ENCODE results near the gene CENPX.

The CENPX gene

DNA sequence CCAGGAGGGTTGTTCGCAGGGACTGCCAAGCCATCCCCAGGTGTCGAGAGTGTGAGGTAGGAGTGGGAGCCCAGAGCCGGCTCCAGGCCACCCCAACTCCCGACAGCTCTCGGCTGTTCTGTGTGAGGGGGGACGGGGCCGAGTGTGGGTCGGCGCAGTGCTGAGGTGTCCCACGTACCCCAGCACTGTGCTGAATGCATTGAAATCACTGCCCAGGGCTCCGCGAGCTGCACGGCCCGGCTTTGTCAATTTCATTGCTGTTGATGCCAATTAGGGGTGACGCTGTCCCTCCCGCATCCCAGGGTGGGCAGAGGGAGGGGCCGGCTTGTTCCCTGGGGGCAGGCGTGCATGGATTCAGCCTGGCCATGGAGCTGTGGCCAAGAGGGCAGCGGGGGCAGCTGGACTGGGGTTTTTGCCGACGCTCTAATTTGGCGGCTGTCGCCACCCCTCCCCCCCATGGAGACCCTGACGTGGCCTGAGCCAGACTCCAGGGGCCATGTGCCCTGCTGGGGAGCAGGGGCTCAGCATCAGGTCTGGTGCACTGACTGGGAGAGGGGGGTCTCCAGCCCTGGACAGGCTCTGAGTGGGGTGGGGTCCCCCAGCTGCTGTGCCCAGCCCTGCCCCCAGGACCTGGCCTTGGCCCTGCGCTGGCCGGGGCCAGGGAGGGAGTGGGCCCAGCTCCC is 14.3 kb downstream of the CENPX start:
- no peak for TF ChIP-seq CTCF (IDR thresholded peaks at IDR 0.05)
- no peak for TF ChIP-seq ZFX (IDR thresholded peaks at IDR 0.05; ENCODE audit: borderline replicate concordance)

DNA sequence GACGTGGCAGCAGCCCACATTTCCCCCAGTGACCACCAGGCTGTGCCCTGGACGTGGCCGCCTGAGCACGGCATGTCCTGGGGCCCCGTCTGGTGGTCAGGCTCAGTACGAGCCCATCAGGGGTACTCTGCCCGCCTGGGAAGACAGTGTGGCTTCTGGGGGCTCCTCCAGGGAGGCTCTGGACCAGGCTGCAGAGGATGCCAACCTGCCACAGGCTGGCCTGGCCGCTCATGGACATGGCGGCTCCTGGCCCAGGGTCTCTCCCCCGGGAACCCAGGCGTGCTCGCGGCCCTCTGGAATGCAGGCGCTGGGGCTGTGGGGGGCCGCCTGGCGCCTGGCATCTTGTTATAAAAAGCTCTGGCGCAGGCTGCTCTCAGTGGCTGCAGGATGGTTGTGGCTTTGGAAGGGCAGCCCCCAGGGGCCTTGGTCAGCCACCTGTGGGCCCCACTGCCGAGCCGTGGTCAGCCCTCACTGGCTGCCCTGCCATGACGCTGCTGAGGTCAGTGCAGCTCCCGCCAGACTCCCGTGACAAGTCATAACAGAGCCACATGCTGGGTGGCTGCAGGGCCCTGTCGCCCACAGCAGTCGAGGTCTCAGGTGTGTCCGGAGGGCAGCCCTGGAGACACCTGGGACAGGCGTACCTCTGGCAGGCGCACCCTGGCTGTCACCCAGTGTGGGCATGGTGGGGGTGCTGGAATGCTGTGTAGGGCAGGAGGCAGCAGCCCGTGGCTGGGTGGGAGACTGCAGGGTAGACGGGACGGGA is 15.0 kb downstream of the CENPX start:
- no peak for TF ChIP-seq CTCF (IDR thresholded peaks at IDR 0.05)
- no peak for TF ChIP-seq ZFX (IDR thresholded peaks at IDR 0.05; ENCODE audit: borderline replicate concordance)
- H3K27ac ChIP-seq = no peak overlapping the region

More for the DNA sequence above, 14.3 kb downstream of the CENPX start:
- H3K27ac ChIP-seq = no peak overlapping the region

DNA sequence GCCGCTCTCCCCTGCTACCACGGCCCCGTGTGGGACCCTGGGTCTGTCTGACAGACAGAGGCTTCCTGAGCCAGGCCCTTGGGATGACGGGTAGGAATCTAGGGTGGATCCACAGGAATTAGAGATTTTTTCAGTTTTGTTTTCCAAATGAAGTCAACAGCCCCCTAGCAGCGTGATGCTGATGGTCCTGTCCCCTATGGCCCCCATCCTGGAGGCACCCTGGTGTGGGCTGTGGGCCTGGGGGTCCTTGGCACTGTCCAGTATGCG is 15.5 kb downstream of the CENPX start:
- H3K27ac ChIP-seq = no peak overlapping the region

DNA sequence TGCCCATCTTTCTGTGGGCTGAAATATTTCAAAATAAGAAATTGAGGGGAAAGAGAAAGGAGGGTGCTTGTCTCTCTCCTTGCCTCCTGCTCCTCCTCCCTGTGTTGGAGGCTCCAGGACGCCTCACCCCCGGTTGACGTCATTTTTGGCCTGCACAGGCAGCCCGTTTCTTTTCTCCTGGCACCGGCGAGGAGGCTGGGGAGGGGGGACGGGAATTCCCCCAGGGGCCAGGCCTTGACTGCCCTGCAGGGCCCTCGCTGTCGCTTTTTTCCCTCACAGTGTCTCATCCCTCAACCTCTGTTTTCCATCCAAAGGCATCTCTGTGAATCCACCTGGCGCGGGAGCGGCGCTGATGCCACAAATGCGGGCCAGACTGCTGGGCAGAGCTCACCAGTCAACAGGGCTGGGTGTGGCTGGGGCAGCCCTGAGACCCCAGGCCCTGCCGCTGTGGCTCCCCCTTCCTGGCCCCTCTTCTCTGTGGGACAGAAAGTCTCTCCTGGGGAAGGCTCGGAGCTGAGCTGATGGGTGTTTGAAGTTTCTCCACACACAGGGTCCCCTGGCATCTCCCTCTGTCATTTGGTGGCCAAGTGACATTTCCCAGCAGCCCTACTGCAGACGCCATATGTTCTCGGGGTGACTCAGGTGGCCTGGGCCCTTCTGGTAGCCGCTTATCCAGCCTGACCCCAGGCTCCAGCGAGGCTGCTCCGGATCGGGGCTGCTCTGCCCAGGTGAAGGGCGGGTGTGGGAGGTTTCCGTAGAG is 16.0 kb downstream of the CENPX start:
- H3K27ac ChIP-seq = no peak overlapping the region
- TF ChIP-seq CTCF (IDR thresholded peaks at IDR 0.05) = no peak
- no peak for TF ChIP-seq ZFX (IDR thresholded peaks at IDR 0.05; ENCODE audit: borderline replicate concordance)

More for the DNA sequence above, 15.5 kb downstream of the CENPX start:
- no peak for TF ChIP-seq CTCF (IDR thresholded peaks at IDR 0.05)
- TF ChIP-seq ZFX (IDR thresholded peaks at IDR 0.05; ENCODE audit: borderline replicate concordance) = no peak

DNA sequence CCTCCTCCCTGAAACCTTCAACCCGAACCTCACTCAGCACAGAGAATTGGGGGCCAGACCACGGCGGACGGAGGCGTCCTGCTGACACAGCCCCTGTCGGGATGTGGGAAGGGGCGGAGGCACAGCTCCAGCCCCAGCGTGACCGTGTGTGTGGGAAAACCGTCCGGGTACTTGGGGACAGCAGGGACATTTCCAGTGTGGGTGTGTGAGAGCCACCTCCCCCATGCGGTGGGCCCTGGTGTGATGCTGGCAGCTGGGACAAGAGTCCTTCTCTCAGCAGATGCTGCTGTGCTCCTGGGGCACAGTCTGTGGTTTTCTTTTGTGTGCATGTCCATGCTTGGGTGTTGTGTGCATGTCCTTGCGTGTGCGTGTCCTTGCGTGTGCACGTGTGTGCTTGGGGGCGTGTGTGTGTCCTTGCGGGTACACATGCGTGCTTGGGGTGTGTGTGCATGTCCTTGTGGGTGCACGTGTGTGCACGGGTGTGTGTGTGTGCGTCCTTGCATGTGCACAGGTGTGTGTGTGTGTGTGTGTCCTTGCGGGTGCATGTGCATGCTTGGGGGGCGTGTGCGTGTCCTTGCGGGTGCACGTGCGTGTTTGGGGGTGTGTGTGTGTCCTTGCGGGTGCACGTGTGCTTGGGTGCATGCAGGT is 16.9 kb downstream of the CENPX start:
- no peak for TF ChIP-seq CTCF (IDR thresholded peaks at IDR 0.05)
- TF ChIP-seq ZFX (IDR thresholded peaks at IDR 0.05; ENCODE audit: borderline replicate concordance) = no peak
- no peak overlapping the region for H3K27ac ChIP-seq

- no peak for TF ChIP-seq CTCF (IDR thresholded peaks at IDR 0.05)
- TF ChIP-seq ZFX (IDR thresholded peaks at IDR 0.05; ENCODE audit: borderline replicate concordance) = no peak
- no peak overlapping the region for H3K27ac ChIP-seq
Observed at GRCh38 chr17:82004517-82005455, 17.9 kb downstream of the CENPX start.

Data from 22Rv1 (cell line).